Measurements from ENCODE around the gene ZCCHC10. TPM values are rescaled to one million over a fixed set of nuclear protein-coding genes. Genes with fewer than 3 reads are reported as not detected.
A peak's percentile ranks its signal among the peaks of the same experiment; 100 is the strongest.

The ZCCHC10 gene
- total and polyA plus RNA-seq, 2 donors (not counting 1 experiment from before 2014, with no cell fraction given): 7.4 to 33.1 TPM

DNA sequence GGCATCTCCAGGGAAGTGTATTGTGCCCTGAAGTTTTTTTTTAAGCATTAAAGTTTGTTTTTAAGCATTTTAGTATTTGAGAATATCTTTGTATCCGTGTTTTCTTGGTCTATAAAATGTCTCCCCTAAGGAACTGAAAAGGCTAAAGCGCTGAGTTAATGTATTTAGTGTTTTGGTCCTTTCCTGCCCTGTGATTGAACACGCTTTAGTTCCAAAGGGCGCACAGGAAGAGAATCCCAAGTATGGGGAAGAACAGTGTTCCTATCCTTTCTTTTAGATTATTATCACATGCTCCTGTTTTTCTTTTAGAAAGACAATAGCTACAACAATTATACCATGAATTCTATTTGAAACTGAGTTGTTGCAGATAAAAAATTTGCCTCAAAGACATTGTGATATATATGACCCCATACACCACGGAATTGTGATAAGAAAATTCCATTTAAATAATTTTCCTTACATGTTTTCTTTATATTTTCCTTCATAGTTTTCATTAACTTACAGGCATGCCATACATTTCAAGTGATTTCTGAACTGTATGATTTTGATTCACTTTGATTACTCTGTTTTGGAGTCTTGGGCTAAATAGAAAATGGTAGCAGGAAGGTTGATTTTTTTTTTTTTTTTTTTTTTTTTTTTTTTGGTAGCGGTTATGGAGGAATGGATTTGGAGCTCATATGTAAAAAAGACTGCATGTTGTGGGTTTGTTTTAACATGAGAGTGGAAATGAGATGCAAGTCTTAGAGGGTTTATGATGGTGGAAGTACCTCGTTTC lies 28.5 kb upstream of the ZCCHC10 start:
- no peak overlapping the region for H3K4me2 ChIP-seq (ENCODE audit: extremely low read depth, insufficient read depth, low read length)
- peaks cover 3% of the 10 kb centered on the region for H3K4me1 ChIP-seq (ENCODE audit: control insufficient read depth, extremely low read depth, insufficient read depth, low read length)
- peaks cover 80% of the 10 kb centered on the region for H3K79me2 ChIP-seq (ENCODE audit: control insufficient read depth, insufficient read depth, low read length)
- no peaks in the 10 kb centered on the region for H3K9me3 ChIP-seq (ENCODE audit: control insufficient read depth, insufficient read depth, low read depth, low read length)
- peaks cover 5% of the 10 kb centered on the region for H4K20me1 ChIP-seq (ENCODE audit: control insufficient read depth, extremely low read depth, insufficient read depth, low read length)
- no peak overlapping the region for H3K9ac ChIP-seq (ENCODE audit: insufficient read depth, low read length)
- no peak for DNase-seq (ENCODE audit: low read depth in 2 of 2)
- TF ChIP-seq, protein P1, sequence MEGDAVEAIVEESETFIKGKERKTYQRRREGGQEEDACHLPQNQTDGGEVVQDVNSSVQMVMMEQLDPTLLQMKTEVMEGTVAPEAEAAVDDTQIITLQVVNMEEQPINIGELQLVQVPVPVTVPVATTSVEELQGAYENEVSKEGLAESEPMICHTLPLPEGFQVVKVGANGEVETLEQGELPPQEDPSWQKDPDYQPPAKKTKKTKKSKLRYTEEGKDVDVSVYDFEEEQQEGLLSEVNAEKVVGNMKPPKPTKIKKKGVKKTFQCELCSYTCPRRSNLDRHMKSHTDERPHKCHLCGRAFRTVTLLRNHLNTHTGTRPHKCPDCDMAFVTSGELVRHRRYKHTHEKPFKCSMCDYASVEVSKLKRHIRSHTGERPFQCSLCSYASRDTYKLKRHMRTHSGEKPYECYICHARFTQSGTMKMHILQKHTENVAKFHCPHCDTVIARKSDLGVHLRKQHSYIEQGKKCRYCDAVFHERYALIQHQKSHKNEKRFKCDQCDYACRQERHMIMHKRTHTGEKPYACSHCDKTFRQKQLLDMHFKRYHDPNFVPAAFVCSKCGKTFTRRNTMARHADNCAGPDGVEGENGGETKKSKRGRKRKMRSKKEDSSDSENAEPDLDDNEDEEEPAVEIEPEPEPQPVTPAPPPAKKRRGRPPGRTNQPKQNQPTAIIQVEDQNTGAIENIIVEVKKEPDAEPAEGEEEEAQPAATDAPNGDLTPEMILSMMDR (conservative IDR thresholded peaks at IDR 0.05 in 1 of 2, IDR thresholded peaks at IDR 0.05 in 1 of 2; ENCODE audit: low read depth in 1 of 2, low read length in 2 of 2): no peak
- no peak for TF ChIP-seq EZH2 (IDR thresholded peaks at IDR 0.05; ENCODE audit: low read length, missing control alignments)
- no peak overlapping the region for H3K4me3 ChIP-seq (replicated peaks in 1 of 4; ENCODE audit: control extremely low read depth in 1 of 4, insufficient read depth in 1 of 4, low read depth in 3 of 4, low read length in 4 of 4)
- H3K27ac ChIP-seq (ENCODE audit: insufficient read depth, low read length): no peak overlapping the region
- no peaks in the 10 kb centered on the region for H3K27me3 ChIP-seq (ENCODE audit: control insufficient read depth, insufficient read depth, low read length)
- no peak overlapping the region for H2AFZ ChIP-seq (ENCODE audit: low read length)
- no peaks in the 10 kb centered on the region for H3K36me3 ChIP-seq (ENCODE audit: control insufficient read depth, insufficient read depth, low read length)

DNA sequence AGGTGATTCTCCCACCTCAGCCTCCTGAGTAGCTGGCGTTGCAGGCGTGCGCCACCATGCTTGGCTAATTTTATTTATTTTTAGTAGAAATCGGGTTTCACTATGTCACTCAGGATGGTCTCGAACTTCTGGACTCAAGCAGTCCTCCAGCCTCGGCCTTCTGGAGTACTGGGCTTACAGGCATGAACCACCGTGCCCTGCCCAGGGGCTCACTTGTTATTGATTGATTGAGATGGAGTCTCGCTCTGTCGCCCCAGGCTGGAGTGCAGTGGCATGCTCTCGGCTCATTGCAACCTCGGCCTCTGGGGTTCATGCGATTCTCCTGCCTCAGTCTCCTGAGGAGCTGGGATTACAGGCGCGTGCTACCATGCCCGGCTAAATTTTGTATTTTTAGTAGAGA lies 27.1 kb upstream of the ZCCHC10 start:
- H3K9ac ChIP-seq (ENCODE audit: insufficient read depth, low read length): no peak overlapping the region
- peaks cover 3% of the 10 kb centered on the region for H3K4me1 ChIP-seq (ENCODE audit: control insufficient read depth, extremely low read depth, insufficient read depth, low read length)
- H2AFZ ChIP-seq (ENCODE audit: low read length): no peak overlapping the region
- H3K79me2 ChIP-seq (ENCODE audit: control insufficient read depth, insufficient read depth, low read length): peaks cover 69% of the 10 kb centered on the region
- peaks cover 5% of the 10 kb centered on the region for H4K20me1 ChIP-seq (ENCODE audit: control insufficient read depth, extremely low read depth, insufficient read depth, low read length)
- peak overlapping the region; percentile 99 for H3K27ac ChIP-seq (ENCODE audit: insufficient read depth, low read length)
- no peaks in the 10 kb centered on the region for H3K36me3 ChIP-seq (ENCODE audit: control insufficient read depth, insufficient read depth, low read length)
- no peak for DNase-seq (ENCODE audit: low read depth in 2 of 2)
- peak overlapping the region; percentile 80 to 98 (median 84) for H3K4me3 ChIP-seq (replicated peaks in 1 of 4; ENCODE audit: control extremely low read depth in 1 of 4, insufficient read depth in 1 of 4, low read depth in 3 of 4, low read length in 4 of 4)
- H3K9me3 ChIP-seq (ENCODE audit: control insufficient read depth, insufficient read depth, low read depth, low read length): no peaks in the 10 kb centered on the region
- TF ChIP-seq EZH2 (IDR thresholded peaks at IDR 0.05; ENCODE audit: low read length, missing control alignments): no peak
- TF ChIP-seq, protein P1 (conservative IDR thresholded peaks at IDR 0.05 in 1 of 2, IDR thresholded peaks at IDR 0.05 in 1 of 2; ENCODE audit: low read depth in 1 of 2, low read length in 2 of 2): no peak
- peak overlapping the region; percentile 53 for H3K4me2 ChIP-seq (ENCODE audit: extremely low read depth, insufficient read depth, low read length)
- H3K27me3 ChIP-seq (ENCODE audit: control insufficient read depth, insufficient read depth, low read length): no peaks in the 10 kb centered on the region

DNA sequence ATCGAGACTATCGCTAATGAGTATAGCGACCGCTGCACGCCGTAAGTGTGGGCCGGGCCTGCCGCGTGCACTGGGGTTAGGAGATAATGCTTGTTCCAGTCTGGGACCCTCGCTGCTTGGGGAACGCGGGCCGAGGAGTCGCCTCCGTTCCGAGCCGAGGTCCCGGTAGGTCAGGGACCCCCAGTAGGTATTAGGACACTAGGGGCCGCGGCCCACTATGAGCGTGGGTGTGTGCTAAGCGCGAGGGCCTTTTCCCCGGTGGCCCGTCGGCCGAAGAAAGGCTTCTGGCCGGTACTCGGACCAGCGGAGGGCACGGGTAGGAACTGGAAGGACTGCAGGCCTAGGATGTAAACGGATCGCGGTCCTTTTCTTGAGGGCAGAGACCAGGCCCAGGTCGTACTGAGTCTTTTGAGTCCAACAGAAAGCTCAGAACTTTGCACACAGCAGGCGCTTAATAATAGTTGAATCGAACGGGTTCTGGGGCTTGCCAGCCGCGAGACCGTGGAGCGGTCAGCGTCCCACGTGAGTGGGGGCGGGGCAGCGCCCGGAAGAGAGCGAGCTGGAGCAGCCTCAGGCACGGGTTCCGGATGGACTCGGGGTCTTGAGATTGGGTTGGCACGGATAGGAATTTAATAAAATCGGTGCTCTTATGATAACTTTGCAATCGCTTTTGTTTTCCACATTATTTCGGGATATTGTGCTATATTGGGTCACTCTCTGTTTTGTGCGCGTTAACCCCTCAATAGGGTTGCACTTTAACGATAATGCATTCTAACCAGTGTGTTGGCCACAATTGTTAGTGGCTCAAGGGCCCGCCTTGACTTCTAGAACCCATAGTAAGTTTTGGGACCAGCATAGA lies 26.2 kb upstream of the ZCCHC10 start:
- H3K9ac ChIP-seq (ENCODE audit: insufficient read depth, low read length): peak overlapping the region; percentile 99
- no peaks in the 10 kb centered on the region for H3K9me3 ChIP-seq (ENCODE audit: control insufficient read depth, insufficient read depth, low read depth, low read length)
- peak overlapping the region; percentile 56 for H3K4me2 ChIP-seq (ENCODE audit: extremely low read depth, insufficient read depth, low read length)
- peaks cover 2% of the 10 kb centered on the region for H4K20me1 ChIP-seq (ENCODE audit: control insufficient read depth, extremely low read depth, insufficient read depth, low read length)
- H3K27me3 ChIP-seq (ENCODE audit: control insufficient read depth, insufficient read depth, low read length): no peaks in the 10 kb centered on the region
- H2AFZ ChIP-seq (ENCODE audit: low read length): peak overlapping the region; percentile 70
- peak overlapping the region; percentile 80 to 98 (median 84) for H3K4me3 ChIP-seq (replicated peaks in 1 of 4; ENCODE audit: control extremely low read depth in 1 of 4, insufficient read depth in 1 of 4, low read depth in 3 of 4, low read length in 4 of 4)
- peaks cover 60% of the 10 kb centered on the region for H3K79me2 ChIP-seq (ENCODE audit: control insufficient read depth, insufficient read depth, low read length)
- peak overlapping the region; percentile 99 for H3K27ac ChIP-seq (ENCODE audit: insufficient read depth, low read length)
- DNase-seq (ENCODE audit: low read depth in 2 of 2): peak; percentile 52 to 56
- peaks cover 3% of the 10 kb centered on the region for H3K4me1 ChIP-seq (ENCODE audit: control insufficient read depth, extremely low read depth, insufficient read depth, low read length)
- H3K36me3 ChIP-seq (ENCODE audit: control insufficient read depth, insufficient read depth, low read length): no peaks in the 10 kb centered on the region
- no peak for TF ChIP-seq EZH2 (IDR thresholded peaks at IDR 0.05; ENCODE audit: low read length, missing control alignments)
- TF ChIP-seq, protein P1 (conservative IDR thresholded peaks at IDR 0.05 in 1 of 2, IDR thresholded peaks at IDR 0.05 in 1 of 2; ENCODE audit: low read depth in 1 of 2, low read length in 2 of 2): no peak

Data from fibroblast of lung (primary cell).